Measurements from ENCODE around the gene NTSR2. TPM values are rescaled to one million over a fixed set of nuclear protein-coding genes. Genes with fewer than 3 reads are reported as not detected.
"Not testable (repeated sequence)": the region's sequence is repeated elsewhere in the genome, so short reads cannot be mapped to it uniquely, and the experiment has no call there.

The NTSR2 gene
- total RNA-seq, 1 donor from 2014 or later = not detected

- DNase-seq (ENCODE audit: low spot score) (no peak), ATAC-seq (no peak)
- intact Hi-C loops (cut with DNase I) = no loop called here
Observed at GRCh38 chr2:11663427-11663826, 6.6 kb downstream of the NTSR2 start.

- intact Hi-C loops (cut with DNase I) = no loop called here
- ATAC-seq = no peak
Observed at GRCh38 chr2:11662882-11663281, 7.1 kb downstream of the NTSR2 start.

DNA sequence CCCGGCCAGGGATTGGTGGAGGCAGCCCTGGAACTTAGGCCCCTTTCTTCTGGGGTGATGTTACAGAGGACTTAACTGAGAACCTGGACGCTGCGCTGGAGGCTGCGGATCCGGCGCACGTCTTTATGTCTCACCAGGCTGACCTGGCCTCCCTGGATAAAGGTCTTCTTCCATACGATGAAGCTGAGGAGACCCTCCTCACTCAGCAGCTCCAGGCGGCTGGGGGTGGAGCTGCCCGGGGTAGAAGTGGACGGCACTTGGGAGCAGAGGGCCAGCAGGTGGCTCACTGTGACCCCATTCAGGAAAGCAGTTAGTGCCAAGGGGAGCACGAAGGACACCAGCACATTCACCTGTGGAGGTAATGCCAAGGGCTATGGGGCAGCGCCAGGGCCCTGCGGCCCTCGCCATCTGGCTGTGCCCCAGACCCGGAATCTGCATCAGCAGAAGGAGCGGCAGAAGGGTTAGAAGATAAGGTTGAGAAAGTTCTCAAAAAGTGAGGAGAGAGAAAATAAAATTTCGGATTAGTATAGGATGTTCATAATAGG lies 8.0 kb downstream of the NTSR2 start:
- ATAC-seq = no peak
- DNase-seq (ENCODE audit: low spot score) = peak; percentile 30
- intact Hi-C loops (cut with DNase I) = no loop called here

More at GRCh38 chr2:11662882-11663281, 7.1 kb downstream of the NTSR2 start:
- no peak for DNase-seq (ENCODE audit: low spot score)

DNA sequence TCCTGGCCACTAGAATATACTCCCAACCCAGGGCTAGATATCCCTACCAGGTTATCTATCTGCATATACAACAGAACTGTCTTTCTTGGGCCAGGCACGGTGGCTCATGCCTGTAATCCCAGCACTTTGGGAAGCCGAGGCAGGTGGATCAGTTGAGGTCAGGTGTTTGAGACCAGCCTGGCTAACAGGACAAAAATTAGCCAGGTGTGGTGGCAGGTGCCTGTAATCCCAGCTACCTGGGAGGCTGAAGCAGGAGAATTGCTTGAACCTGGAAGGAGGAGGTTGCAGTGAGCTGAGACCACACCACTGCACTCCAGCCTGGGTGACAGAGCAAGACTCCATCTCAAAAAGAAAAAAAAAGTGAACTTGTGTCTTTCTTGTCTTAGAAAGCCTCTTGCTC lies 9.6 kb downstream of the NTSR2 start:
- ATAC-seq; intact Hi-C loops (cut with DNase I): not testable (repeated sequence)
- peak; percentile 6 for DNase-seq (ENCODE audit: low spot score)

DNA sequence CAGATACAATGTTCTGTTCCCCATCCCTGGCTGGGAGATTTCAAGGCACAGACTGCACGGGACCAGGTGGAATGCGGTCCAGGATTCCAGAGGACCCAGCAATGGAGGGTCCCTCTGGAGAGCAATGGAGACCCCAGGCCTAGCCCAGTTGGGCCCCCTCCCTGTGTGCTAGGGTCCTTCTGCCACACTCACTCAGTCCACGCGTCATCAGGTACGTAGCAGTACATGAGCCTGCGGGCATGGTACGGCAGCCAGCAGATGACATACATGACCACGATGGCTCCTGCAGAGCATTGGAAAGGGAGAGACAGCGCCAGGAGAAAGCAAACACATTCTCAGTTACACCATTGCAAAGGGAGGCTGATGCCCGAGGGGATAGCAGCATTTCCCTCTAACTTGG lies 10.1 kb downstream of the NTSR2 start:
- intact Hi-C loops (cut with DNase I) = no loop called here
- ATAC-seq = no peak
- peak; percentile 31 for DNase-seq (ENCODE audit: low spot score)

DNA sequence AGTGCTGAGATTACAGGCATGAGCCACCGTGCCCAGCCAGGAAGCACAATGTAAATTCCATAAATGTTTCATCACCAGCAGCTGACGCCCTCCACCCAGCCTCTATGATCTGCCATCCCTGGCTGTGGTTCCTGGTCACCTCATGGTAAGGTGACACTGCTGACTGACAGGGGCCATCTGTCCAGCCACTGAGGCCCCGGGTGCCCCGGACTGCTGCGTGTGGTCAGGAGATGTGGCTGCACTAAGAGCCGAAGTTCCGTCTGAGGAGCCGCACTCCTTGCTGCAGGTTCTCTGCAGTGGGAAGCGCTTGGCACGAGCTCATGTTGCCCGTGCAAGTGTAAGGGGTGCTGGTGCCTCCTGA lies 10.9 kb downstream of the NTSR2 start:
- intact Hi-C loops (cut with DNase I) = no loop called here
- DNase-seq (ENCODE audit: low spot score) (peak; percentile 43), ATAC-seq (no peak)

DNA sequence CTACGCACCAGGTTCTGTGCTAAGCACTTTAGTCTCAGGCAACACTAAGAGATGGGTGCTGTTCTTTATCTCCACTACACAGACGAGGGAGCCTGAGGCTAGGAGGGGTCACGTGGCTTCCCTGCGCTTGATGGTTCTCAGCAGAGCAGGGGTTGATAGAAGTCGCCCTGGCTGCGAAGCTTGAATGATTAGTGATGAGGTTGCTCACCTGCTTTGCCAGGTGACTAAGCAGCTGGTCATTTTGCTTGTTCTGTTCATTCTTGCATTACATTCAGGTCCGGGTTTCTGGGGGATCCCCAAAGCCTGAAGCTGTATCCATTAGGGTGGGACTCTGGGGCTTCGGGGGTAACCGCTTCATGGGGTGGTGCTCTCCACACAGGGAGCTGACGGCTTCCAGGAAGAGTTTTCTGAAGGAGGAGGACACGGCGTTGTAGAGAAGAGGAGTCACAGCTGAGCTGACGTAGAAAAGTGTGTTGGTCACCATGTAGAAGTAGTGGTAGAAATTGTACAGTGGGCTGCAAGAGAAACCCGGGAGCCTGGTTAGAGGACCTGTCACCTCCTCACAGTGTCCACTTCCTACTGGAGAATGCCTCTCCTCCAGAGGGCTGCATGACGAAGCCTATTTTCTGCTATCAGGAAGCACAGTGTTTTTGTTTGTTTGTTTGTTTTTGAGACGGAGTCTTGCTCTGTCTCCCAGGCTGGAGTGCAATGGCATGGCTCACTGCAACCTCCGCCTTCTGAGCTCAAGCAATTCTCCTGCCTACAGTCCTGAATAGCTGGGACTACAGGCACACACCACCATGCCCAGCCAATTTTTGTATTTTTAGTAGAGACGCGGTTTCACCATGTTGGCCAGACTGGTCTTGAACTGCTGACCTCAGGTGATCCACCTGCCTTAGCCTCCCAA lies 11.5 kb downstream of the NTSR2 start:
- no peak for ATAC-seq
- peak; percentile 18 for DNase-seq (ENCODE audit: low spot score)
- intact Hi-C loops (cut with DNase I) = no loop called here

DNA sequence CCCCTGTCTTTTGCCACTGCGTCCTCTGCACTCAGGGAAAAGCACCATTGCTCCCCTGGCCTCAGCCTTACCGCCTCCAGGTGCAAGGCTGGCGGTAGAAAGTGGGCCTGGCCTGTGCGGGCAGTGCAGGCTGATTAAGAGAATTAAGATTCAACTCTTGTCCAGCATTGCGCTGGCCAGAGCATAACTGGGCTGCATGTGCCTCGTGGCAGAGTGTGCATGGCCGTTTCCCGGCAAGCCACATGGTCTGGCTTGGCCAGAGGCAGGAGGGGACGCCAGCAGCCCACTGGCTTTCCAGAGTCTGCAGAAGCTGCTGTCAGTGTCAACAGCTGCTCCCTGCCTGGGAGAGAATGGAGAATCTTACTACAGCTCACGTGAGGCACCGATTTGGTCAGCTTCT lies 12.3 kb downstream of the NTSR2 start:
- ATAC-seq (no peak), DNase-seq (ENCODE audit: low spot score) (peak; percentile 31)
- intact Hi-C loops (cut with DNase I) = no loop called here

- intact Hi-C loops (cut with DNase I) = no loop called here
- DNase-seq (ENCODE audit: low spot score) = no peak
- ATAC-seq = no peak
Observed at GRCh38 chr2:11657195-11657594, 12.8 kb downstream of the NTSR2 start.

- ATAC-seq = peak; percentile 14
- DNase-seq (ENCODE audit: low spot score) = peak; percentile 50
- intact Hi-C loops (cut with DNase I) = no loop called here
Observed at GRCh38 chr2:11656671-11657101, 13.3 kb downstream of the NTSR2 start.

- ATAC-seq (no peak), DNase-seq (ENCODE audit: low spot score) (no peak)
- intact Hi-C loops (cut with DNase I) = no loop called here
Observed at GRCh38 chr2:11656252-11656651, 13.7 kb downstream of the NTSR2 start.

DNA sequence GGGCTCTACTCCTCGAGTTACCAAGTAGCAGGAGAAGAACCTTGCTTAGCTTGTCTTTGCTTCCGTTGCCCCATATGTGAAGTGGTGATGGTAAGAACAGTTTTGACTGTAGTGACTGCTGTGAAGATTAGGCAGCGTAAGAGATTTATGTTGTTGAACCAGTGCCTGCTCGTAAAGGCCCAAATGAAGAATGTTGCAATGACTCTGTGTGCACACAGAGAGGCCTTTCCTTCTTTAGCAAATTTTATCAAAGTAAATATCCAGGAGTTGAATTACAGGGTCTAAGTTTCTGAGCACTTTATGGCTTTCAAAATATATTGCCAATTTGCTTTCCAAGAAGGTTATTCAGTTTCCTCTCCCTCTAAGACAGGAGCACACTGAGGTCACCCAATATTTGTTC lies 14.5 kb downstream of the NTSR2 start:
- intact Hi-C loops (cut with DNase I) = no loop called here
- DNase-seq (ENCODE audit: low spot score) (no peak), ATAC-seq (no peak)

- peak; percentile 60 for ATAC-seq
- intact Hi-C loops (cut with DNase I) = loop anchor here (5.0 kb wide), 1 partner anchor 100 kb away; no protein-coding TSS in a partner anchor
Observed at GRCh38 chr2:11652553-11652952, 17.4 kb downstream of the NTSR2 start.

GRCh38 chr2:11651856-11652548 lies 18.0 kb downstream of the NTSR2 start:
- ATAC-seq (no peak), DNase-seq (ENCODE audit: low spot score) (peak; percentile 4)
- intact Hi-C loops (cut with DNase I) = loop anchor here (5.0 kb wide), 1 partner anchor 100 kb away; no protein-coding TSS in a partner anchor

More at GRCh38 chr2:11652553-11652952, 17.4 kb downstream of the NTSR2 start:
- peak; percentile 23 for DNase-seq (ENCODE audit: low spot score)

- ATAC-seq (no peak), DNase-seq (ENCODE audit: low spot score) (no peak)
- intact Hi-C loops (cut with DNase I) = no loop called here
Observed at GRCh38 chr2:11649093-11649492, 20.9 kb downstream of the NTSR2 start.

GRCh38 chr2:11647834-11648600 lies 22.0 kb downstream of the NTSR2 start:
- DNase-seq (ENCODE audit: low spot score) (no peak), ATAC-seq (no peak)
- intact Hi-C loops (cut with DNase I) = no loop called here

GRCh38 chr2:11646530-11646929 lies 23.5 kb downstream of the NTSR2 start:
- ATAC-seq (no peak), DNase-seq (ENCODE audit: low spot score) (peak; percentile 21)
- intact Hi-C loops (cut with DNase I) = no loop called here

GRCh38 chr2:11644293-11644692 lies 25.7 kb downstream of the NTSR2 start:
- ATAC-seq (no peak), DNase-seq (ENCODE audit: low spot score) (no peak)
- intact Hi-C loops (cut with DNase I) = no loop called here

DNA sequence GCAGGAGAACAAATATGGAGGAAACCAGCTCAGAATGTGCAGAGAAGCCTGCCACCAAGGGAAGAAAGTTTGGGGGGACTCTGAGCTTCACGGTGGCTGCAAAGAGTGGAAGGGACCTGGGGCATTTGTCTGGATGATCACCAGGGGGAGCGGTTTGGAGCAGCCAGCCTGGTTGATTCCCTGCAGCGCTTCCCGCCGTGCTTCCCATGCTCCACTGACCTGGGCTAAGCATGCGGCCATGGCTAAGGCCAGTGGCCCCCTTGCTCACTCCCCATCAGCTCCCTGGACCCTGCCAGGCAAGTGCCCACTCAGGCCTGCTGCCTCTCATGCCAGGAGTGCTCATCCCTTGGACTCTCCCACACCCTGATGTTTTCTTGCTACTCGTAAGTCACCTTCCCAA lies 27.0 kb downstream of the NTSR2 start:
- DNase-seq (ENCODE audit: low spot score) (peak; percentile 5), ATAC-seq (no peak)
- intact Hi-C loops (cut with DNase I) = no loop called here
